NCI-H526 treated with DMSO at 0.1 percent for 48 hours (cell line): ENCODE results near the gene NLGN2.

Source experiments
- DNase-seq: peaks from one replicate; lab custom pipeline; 2025; lab: John Stamatoyannopoulos, UW

NLGN2 gene

DNA sequence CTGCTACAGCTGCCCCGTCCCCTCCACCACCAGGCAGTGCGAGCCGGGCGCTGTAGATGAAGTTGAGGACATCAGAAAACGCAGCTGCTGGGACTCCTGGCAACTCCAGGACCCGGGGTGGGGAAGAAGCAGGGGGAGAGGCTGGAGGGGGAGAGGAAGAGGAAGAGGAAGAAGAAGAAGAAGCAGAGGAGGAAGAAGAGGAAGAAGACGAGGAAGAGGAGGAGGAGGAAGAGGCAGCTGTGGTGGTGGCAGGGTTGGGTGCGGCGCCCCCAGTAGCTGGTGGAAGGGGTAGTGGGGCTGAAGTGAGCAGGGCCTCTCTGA lies 58.6 kb downstream of the NLGN2 start:
- DNase-seq: no peak

DNA sequence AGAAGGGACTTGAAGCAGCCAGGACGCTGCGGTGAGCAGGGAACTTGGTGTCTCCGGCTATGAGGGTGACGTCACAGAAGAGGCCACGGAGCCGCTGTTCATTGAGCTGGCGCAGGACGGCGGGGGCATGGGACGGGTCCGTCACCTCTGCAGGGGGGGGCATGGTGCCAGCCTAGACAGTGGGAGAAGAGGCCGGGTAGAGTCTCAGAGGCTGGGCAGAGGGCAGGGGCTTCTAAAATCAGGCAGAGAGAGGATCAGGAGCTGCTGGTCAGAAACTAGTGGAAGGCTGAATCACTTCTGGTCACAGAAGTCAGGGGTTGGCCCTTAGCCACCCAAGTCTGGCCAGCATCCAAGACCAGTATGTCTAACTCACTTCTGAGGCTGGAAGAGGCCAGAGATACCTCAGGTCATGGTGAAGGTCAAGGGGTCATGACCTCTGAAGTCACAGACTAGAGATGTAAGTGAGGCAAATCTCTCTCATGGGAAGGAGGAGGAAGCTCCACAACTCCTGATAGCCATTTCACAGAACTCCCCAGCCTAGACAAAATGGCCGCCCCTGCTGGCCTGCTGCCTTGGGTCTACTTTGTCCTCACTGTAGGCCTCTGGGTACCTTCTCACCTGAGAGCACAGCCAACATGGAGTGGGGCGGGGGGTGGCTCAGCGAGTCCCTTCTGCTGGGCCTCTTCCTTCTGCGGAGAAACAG lies 59.1 kb downstream of the NLGN2 start:
- no peak for DNase-seq

DNA sequence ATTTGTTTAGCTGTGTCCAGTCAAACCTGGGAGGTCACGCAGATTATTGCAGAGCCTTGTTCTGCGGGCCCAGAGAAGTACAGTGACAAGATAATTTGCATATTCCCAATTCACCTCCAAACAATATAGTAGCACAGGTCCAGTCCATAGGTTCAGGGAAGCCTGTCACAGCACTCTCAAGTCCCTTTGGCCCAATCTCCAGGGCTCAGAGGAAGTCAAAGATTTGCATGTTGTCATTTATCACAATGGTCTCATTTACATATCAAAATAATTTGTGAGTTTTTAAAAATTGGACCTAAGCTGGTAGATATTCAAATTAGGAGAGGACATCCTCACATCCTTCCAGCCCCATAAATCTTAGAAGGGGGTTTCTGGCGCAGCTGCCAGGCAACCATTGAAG lies 59.9 kb downstream of the NLGN2 start:
- peak; percentile 9 for DNase-seq

DNA sequence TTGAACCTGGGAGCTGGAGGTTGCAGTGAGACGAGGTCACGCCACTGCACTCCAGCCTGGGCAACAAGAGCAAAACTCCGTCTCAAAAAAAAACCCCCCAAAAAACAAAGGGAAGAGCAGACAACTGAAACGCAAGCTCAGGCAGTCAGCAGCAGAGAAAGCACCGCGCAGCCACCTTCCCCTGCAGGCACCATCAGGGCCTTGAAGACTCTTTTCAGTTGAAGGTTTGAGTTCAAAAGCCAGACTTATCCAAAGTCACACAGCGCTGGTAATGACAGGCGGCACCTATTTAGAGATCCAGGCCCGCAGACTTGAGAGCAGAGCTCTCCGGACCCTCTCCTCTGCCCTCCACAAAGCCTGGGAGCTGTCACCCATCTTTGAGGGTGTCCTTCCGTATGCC lies 60.6 kb downstream of the NLGN2 start:
- DNase-seq: no peak

DNA sequence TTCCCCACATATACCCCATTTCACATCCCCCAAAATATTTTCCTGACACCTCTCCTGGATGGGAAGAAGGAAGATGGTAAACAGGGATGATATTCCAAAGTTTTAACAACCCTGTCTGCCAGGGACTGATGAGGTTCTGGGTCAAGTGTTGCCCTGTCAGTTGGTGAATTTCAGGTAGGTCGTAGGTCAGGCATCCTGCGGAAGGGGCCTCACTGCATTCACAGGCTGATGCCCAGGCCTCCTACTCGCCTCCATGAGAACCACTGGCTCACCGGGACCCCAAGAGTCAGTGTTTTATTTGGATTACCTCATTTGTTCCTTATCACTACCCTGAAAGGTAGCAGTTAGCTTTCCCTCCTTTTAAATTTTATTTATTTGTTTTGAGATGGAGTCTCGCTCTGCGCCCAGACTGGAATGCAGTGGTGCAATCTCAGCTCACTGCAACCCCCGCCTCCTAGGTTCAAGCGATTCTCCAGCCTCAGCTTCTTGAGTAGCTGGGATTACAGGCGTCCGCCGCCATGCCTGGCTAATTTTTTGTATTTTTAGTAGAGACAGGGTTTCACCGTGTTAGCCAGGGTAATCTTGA lies 61.3 kb downstream of the NLGN2 start:
- DNase-seq: no peak
